Parathyroid adenoma (tissue), 2 donors: ENCODE data around the gene SLC25A34.

Experiments
- H2AFZ ChIP-seq: fragments of 300-600 bp; sonication (generic); one replicate; pipeline ENCODE4 v1.7.0; 2017; ENCODE audit warnings: antibody characterized with exemption, mild to moderate bottlenecking
- H3K27ac ChIP-seq: fragments of 300-600 bp; sonication (generic); one replicate; pipeline ENCODE4 v1.7.0; 2017
- H3K27me3 ChIP-seq: fragments of 300-600 bp; sonication (generic); one replicate; pipeline ENCODE4 v1.7.0; 2017; ENCODE audit warnings: low read length; ENCODE audit not compliant: control insufficient read depth, insufficient read depth
- H3K36me3 ChIP-seq: fragments of 300-600 bp; sonication (generic); one replicate; pipeline ENCODE4 v1.7.0; 2017; ENCODE audit warnings: low read length; ENCODE audit not compliant: control insufficient read depth, insufficient read depth
- H3K4me1 ChIP-seq: fragments of 300-600 bp; sonication (generic); one replicate; pipeline ENCODE4 v1.7.0; 2017; ENCODE audit warnings: control low read depth
- H3K4me2 ChIP-seq: fragments of 300-600 bp; sonication (generic); one replicate; pipeline ENCODE4 v1.7.0; 2017; ENCODE audit warnings: low read length
- H3K4me3 ChIP-seq: fragments of 300-600 bp; sonication (generic); one replicate; pipeline ENCODE4 v1.7.0; 2017; ENCODE audit warnings: low read depth, low read length
- H3K79me2 ChIP-seq: fragments of 300-600 bp; sonication (generic); one replicate; pipeline ENCODE4 v1.7.0; 2017; ENCODE audit warnings: control low read depth
- H3K9ac ChIP-seq: fragments of 300-600 bp; sonication (generic); one replicate; pipeline ENCODE4 v1.7.0; 2017; ENCODE audit warnings: mild to moderate bottlenecking
- H3K9me3 ChIP-seq: fragments of 300-600 bp; sonication (generic); one replicate; pipeline ENCODE4 v1.7.0; 2017; ENCODE audit warnings: low read length; ENCODE audit not compliant: control insufficient read depth
- CTCF ChIP-seq: fragments of 300-600 bp; sonication (generic); IDR thresholded peaks from one replicate; pipeline ENCODE4 v1.7.0; 2017; ENCODE audit warnings: antibody characterized with exemption, mild to moderate bottlenecking
- donor health status: primary hyperparathyroidism.

SLC25A34 gene

DNA sequence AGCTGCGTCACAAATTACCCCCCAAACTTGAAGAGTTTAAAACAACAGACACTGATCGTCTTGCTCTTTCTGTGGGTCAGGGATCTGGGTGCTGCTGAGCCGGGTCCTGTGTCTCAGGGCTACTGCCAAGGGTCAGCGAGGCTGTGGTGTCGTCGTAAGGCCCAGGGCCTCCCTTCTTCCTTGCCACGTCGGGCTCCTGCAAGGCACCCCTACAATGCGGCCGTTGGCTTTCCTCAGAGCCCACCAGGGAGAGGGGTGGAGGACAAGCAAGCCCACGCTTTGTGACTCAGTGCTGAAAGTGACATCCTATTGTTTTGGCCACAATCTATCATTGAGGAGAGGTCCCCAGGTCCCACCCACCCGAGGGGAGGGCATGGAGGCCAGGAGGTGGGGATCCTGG, 14.9 kb downstream of the SLC25A34 start:
- Histone ChIP-seq H3K27me3 (no peaks in the 10 kb centered on the region), H3K9me3 (no peaks in the 10 kb centered on the region), H3K36me3 (no peaks in the 10 kb centered on the region), H2AFZ (no peak overlapping the region), H3K4me3 (no peak overlapping the region), H3K79me2 (no peaks in the 10 kb centered on the region), H3K27ac (no peak overlapping the region), H3K9ac (no peak overlapping the region), H3K4me1 (no peaks in the 10 kb centered on the region), H3K4me2 (no peak overlapping the region)
- TF ChIP-seq CTCF: no peak

DNA sequence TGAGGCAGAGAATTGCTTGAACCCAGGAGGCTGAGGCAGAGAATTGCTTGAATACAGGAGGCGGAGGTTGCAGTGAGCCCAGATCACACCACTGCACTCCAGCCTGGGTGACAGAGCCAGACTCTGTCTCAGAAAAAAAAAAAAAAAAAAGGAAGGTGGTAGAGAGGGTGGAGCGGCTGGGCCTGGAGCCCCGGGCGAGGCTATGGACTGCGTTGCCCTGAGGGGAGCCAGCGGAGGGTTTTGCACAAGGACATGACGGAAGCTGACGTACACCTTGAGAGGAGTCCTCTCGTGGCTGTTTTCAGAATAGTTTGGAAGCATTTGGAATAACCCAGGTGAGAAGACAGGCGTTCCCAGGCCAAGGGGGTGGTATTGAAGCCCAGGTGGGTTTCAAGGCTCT, 15.7 kb downstream of the SLC25A34 start:
- no peak overlapping the region for H3K9ac ChIP-seq
- no peak for TF ChIP-seq CTCF
- no peaks in the 10 kb centered on the region for H3K27me3 ChIP-seq
- no peaks in the 10 kb centered on the region for H3K36me3 ChIP-seq
- no peaks in the 10 kb centered on the region for H3K79me2 ChIP-seq
- H2AFZ ChIP-seq: no peak overlapping the region
- no peak overlapping the region for H3K4me3 ChIP-seq
- no peaks in the 10 kb centered on the region for H3K9me3 ChIP-seq
- H3K27ac ChIP-seq: no peak overlapping the region
- H3K4me2 ChIP-seq: no peak overlapping the region
- H3K4me1 ChIP-seq: no peaks in the 10 kb centered on the region

GRCh38 chr1:15753776-15754175, 17.7 kb downstream of the SLC25A34 start:
- Histone ChIP-seq H3K9ac (no peak overlapping the region), H3K4me3 (no peak overlapping the region), H3K27me3 (no peaks in the 10 kb centered on the region), H2AFZ (no peak overlapping the region), H3K27ac (no peak overlapping the region), H3K36me3 (no peaks in the 10 kb centered on the region), H3K9me3 (no peaks in the 10 kb centered on the region), H3K79me2 (no peaks in the 10 kb centered on the region), H3K4me1 (peaks cover 2% of the 10 kb centered on the region), H3K4me2 (no peak overlapping the region)
- TF ChIP-seq CTCF: no peak

DNA sequence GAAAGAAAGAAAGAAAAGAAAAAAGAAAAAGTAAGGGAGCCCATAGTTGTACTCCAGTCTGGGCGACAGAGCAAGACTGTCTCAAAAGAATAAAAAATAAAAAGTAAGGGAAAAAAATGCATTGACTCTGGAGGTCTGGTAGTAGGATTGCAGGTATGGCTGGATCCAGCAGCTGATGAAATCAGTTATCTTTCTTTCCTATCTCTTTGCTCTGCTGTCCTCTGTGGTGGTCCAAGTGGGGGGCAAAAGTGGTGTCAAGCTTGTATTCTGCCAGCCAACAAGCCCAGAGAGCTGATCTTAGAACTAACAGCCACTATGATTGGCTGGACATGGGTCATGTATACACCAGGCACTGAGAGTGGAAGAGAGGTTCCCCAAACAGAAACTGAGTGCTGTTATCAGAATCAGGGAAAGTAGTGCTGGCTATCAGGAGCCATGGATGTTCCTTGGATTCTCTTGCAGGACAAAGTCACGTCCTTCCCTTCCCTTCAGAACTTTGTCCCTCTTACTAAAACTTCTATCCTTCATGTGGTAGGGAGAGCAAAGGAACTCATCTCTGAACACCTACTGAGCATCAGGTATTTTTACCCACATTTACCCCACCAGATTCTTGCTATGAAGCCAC, 19.1 kb downstream of the SLC25A34 start:
- no peak overlapping the region for H3K4me3 ChIP-seq
- no peak overlapping the region for H3K9ac ChIP-seq
- no peak for TF ChIP-seq CTCF
- H3K4me1 ChIP-seq: peaks cover 2% of the 10 kb centered on the region
- no peak overlapping the region for H3K4me2 ChIP-seq
- no peaks in the 10 kb centered on the region for H3K27me3 ChIP-seq
- no peaks in the 10 kb centered on the region for H3K9me3 ChIP-seq
- H3K79me2 ChIP-seq: no peaks in the 10 kb centered on the region
- no peaks in the 10 kb centered on the region for H3K36me3 ChIP-seq
- no peak overlapping the region for H2AFZ ChIP-seq
- H3K27ac ChIP-seq: no peak overlapping the region

DNA sequence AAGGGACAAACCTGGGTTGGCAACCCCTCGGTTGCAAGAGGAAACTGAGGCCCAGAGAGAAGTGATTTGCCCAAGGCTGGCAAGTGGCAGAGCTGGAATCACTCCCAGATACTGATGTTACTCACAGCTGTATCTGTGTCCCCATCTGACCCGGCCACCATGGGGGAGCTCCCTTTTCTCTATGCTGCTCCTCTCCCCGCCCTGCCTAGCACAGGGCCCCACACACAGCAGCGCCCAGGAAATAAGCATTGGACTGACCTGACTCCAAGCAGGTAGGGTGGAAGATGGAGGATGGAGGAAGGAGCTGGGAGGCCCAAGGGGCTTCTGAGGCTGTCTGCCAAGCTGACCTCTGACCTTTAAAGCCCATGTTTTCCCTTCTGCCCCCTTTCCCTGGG, 19.6 kb downstream of the SLC25A34 start:
- Histone ChIP-seq H3K9me3 (no peaks in the 10 kb centered on the region), H3K27ac (no peak overlapping the region), H3K4me3 (no peak overlapping the region), H3K4me2 (no peak overlapping the region), H3K9ac (no peak overlapping the region), H3K79me2 (no peaks in the 10 kb centered on the region), H3K27me3 (no peaks in the 10 kb centered on the region), H2AFZ (no peak overlapping the region), H3K36me3 (no peaks in the 10 kb centered on the region), H3K4me1 (peaks cover 2% of the 10 kb centered on the region)
- no peak for TF ChIP-seq CTCF
